ENCODE results near the gene BMERB1. TPM values are rescaled to one million over a fixed set of nuclear protein-coding genes. Genes with fewer than 3 reads are reported as not detected.
"Not testable (repeated sequence)": the region's sequence is repeated elsewhere in the genome, so short reads cannot be mapped to it uniquely, and the experiment has no call there.

BMERB1 gene
- 77.9 TPM for polyA plus RNA-seq (2013, experiment 1 of 2; ENCODE audit: insufficient read length)
- 74.8 TPM for polyA plus RNA-seq (2013, experiment 2 of 2; ENCODE audit: insufficient read length)

DNA sequence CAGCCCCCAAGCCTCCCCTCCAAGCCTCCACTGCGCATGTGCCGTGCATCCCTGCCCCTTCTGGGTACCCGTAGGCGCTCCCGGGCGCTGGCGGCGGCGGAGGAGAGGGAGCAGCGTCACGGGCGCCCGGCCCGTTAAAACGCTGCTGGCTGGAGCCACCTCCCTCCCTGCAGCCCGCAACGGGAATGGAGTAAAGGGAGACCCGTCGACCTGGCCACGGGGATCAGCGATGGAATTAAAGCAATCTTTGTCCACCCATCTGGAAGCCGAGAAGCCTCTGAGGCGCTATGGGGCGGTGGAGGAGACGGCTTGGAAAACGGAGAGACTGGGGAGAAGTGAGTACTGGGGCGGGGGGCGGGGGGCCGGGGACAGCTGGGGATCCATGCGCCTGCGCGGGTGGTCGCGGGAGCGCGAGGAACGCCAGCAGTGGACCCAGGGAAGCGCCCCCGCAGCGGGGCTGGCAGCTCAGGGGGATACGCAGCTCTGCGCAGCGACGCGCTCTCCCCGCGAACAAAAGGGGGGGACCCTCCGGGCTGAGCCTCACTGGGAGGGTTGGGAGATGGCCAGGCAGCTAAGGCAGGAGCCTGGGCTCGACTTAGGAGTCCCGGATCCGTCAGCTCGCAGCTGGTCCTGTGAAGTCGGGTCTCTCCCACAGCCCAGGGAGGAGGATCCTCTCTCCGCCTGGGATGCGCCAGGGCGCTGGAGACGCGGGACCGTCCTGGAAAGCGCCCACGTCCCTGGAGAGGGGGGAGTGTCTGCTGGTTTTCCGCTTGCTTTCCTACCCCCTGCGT lies at the start of gene BMERB1:
TSS of gene BMERB1 (plus strand) at position 164 of the 791 bp plus-strand sequence. CDS start at position 230, 66 bp downstream.
- peak; percentile 85 for DNase-seq

DNA sequence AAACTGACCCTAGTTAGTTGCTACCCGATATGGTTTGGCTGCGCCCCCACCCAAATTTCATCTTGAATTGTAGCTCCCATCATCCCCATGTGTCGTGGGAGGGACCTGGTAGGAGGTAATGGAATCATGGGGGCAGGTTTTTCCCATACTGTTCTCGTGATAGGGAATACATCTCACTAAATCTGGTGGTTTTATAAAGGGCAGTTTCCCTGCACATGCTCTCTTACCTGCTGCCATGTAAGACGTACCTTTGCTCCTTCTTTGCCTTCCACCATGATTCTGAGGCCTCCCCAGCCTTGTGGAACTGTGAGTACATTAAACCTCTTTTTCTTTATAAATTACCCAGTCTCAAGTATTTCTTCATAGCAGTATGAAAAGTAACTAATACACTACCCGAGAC lies 46.3 kb upstream of the BMERB1 start:
- DNase-seq = not testable (repeated sequence)

DNA sequence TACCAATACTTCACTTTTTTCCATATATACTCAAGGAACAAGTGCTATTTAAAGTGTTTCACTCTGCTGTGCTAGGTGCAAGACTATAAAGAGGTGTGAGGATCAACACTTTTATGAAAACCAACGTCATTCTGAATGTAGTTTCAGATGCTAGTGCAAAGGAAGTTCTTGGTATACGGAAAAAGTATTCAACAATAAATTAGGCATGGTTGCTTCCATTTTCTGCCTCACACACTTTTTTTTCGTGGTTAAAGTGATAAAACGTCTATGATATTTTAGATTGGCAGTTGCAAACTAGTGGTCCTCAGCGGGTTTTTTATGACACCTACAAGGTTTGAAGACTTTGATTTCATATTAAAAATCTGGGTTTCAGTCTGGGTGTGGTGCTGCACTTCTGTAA lies 44.5 kb upstream of the BMERB1 start:
- DNase-seq = not testable (repeated sequence)

- not testable (repeated sequence) for DNase-seq
These were observed 41.4 kb upstream of the BMERB1 start for GRCh38 chr16:15393025-15393424.

GRCh38 chr16:15395631-15396508 lies 38.5 kb upstream of the BMERB1 start, which contains the start of gene MPV17L:
MPV17L (plus strand) TSS chr16:15395754; CDS start chr16:15395898, 144 bp downstream.
- DNase-seq = not testable (repeated sequence)

DNA sequence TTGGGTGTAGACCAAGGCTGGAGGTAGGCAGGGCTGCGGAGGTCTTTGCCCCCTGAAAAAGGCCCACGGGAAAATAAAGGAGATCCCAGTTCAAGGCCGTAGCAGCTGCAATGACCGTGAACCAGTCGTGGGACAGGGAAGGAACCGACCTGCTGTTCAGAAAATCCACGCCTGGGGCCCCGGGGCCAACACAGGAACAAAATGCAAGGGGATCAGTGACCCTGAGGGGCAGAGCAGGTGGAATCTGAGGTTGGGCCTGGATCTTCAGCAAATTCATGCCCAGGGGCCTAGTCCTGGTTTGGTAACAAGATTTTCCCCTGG lies 37.9 kb upstream of the BMERB1 start:
- DNase-seq = not testable (repeated sequence)

DNA sequence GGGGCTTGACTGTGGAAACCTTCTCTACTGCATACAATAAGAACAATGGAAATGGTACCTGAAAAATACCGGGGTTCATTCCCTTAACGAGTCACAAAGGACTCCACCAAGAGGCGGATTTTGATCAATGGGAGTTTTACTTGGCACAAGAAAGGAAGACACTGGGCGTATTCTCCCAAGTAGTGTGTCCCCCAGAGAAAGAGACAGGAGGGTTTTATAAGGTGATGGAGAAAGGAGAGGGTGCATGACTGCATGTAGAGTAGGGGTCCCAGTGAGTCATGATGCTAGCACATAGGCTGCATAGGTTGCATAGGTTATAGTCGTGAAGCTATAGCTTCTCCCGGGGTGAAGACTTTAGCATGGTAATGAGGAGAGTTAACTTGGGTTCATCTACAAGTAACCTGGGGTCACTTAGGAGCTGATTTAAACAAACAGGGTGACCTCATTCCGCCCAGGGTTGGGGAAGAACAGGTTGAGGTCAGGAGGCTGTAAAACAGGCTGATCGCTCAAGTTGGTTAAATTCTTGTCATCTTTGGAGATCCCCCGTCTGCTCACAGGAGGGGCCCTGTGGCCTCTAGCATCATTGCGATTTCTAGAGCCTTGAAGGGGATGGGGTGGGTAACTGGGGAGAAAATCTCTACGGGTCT lies 37.3 kb upstream of the BMERB1 start:
- no peak for DNase-seq

GRCh38 chr16:15398618-15399316 lies 35.6 kb upstream of the BMERB1 start:
- no peak for DNase-seq

DNA sequence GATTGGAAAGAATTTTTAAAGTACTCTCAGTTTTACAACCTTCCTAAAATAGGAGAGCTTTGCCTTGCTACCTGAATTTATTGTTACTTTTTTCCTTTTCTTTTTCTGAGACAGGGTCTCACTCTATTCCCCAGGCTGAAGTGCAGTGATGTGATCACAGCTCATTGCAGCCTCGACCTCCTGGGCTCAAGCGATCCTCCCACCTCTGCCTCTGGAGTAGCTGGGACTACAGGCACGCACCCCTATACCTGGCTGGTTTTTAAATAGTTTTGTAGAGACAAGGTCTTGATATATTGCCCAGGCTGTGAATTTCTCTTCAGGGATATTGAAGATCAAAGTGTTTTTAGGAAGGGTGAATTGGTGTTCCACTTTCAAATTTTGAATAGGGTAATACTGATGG lies 35.1 kb upstream of the BMERB1 start:
- DNase-seq = no peak

GRCh38 chr16:15400314-15400713 lies 34.1 kb upstream of the BMERB1 start:
- DNase-seq = not testable (repeated sequence)

- DNase-seq = no peak
These were observed 32.4 kb upstream of the BMERB1 start for GRCh38 chr16:15401972-15402371.

DNA sequence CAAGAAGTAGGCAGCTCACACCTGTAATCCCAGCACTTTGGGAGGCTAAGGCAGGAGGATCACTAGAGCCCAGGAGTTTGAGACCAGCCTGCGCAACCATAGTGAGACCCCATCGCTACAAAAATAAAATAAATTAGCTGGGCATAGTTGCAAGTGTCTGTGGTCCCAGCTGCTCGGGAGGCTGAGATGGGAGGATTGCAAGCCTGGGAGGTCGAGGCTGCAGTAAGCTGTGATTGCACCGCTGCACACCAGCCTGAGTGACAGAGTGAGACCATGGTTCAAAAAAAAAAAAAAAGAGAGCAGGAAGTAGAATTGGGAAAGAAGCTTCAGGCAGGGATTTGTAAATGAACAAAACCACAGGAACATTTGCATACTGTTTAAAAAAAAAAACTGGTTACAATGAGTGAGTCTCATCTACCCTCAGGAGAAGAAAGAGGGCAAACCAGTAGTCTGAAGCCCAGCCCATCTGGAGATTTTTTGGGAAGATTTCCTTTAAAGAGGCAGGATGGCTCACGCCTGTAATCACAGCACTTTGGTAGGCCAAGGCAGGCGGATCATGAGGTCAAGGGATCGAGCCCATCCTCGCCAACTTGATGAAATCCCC lies 30.9 kb upstream of the BMERB1 start:
- no peak for DNase-seq

GRCh38 chr16:15404091-15404490 lies 30.3 kb upstream of the BMERB1 start:
- DNase-seq = not testable (repeated sequence)

GRCh38 chr16:15404792-15405191 lies 29.6 kb upstream of the BMERB1 start:
- no peak for DNase-seq

GRCh38 chr16:15407756-15408155 lies 26.6 kb upstream of the BMERB1 start:
- not testable (repeated sequence) for DNase-seq

DNA sequence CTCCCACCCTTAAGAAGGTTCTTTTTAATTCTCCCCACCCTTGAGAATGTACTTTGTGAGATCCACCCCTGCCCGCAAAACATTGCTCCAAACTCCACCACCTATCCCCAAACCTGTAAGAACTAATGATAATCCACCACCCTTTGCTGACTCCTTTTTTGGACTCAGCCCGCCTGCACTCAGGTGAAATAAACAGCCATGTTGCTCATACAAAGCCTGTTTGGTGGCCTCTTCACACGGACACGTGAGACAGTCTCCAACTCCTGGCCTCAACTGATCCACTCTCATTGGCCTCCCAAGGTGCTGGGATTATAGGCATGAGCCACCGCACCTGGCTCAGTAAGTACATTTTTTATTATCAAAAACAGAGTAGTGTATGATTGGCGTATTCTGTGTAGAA lies 24.9 kb upstream of the BMERB1 start:
- not testable (repeated sequence) for DNase-seq

DNA sequence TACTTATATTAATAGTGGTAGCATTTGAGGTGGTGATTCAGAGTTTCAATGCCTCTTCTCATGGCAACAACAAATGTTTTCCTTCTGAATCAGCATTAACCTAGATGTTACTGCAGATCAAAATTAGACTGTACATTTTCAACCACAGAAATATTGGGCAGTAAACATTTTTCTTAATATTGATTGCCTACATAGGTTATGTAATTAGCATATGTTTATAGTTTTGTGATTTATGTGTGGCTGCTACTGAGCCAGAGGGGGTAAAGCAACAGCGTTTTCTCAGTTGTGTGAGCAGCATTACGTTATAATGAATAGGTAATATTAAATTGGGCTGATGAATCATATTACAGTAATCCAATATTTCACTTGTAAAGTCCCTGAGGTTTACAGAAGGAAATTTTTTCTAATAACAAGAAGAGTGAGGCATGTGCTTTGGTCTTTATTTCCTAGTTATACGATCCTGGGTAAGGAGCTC lies 18.8 kb upstream of the BMERB1 start:
- DNase-seq = peak; percentile 44

DNA sequence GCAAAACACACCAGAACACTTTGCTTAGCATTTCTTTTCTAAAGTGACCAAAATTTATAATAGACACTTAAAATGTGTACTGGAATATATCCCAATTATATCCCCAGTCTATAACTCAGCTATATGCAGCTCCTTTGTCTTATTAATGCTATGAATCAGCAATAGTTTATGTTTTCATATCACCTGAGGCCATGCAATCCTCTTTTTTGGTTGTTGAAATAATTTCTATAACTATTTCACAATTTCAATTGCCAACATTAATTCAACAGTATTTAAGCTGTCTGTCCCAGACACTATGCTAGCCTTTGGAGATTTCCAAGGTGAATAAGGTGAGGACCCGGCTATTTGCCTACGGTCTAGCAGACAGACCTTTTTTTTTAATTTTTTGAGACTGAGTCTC lies 17.2 kb upstream of the BMERB1 start:
- DNase-seq = no peak

DNA sequence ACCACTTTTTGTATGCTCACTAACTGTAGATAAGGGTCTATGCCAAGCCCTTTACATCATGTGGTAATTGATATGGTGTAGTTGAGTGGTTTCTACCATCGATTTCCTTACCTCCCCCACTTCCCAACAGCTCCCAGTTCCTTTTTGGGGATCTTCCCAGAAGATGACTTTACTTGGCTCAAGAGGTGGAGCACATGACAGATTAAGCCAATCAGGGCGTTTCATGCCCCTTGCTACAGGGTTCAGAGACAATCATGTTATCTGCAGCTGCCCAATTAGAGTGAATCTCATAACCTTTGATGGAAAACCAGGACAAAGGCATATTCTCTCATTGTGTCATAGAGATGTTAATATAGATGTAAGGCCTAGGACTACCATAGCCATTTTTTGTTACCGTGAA lies 16.2 kb upstream of the BMERB1 start:
- no peak for DNase-seq

GRCh38 chr16:15421696-15422095 lies 12.7 kb upstream of the BMERB1 start:
- DNase-seq = not testable (repeated sequence)

DNA sequence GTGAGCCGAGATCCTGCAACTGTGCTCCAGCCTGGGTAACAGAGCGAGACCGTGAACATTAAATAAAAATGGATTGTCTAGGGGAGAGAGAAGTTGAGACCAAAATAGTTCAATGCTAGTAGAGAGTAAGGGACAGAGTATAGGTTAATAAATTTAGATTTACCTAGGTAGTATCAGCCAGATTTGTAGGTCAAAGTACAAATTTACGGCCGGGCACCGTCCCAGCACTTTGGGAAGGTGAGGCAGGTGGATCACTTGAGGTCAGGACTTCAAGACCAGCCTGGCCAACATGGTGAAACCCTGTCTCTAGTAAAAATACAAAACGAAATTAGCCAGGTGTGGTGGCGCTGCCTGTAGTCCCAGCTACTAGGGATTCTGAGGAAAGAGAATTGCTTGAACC lies 12.2 kb upstream of the BMERB1 start:
- no peak for DNase-seq

GRCh38 chr16:15425861-15426260 lies 8.5 kb upstream of the BMERB1 start:
- no peak for DNase-seq
